Suprapubic skin (tissue), 4 donors: Measurements from ENCODE around the gene CFAP161. TPM values are rescaled to one million over a fixed set of nuclear protein-coding genes. Genes with fewer than 3 reads are reported as not detected.

Experiments
- DNase-seq, 2 donors: peaks; one replicate each; pipeline ENCODE4 v3.0.0-alpha.2; 2019; ENCODE audit warnings: low spot score in 2 of 2
- H3K27ac ChIP-seq: fragments of 200-600 bp; sonication (generic); one replicate; pipeline ENCODE4 v1.5.1; 2019
- H3K27me3 ChIP-seq: fragments of 200-600 bp; sonication (generic); one replicate; pipeline ENCODE4 v1.5.1; 2019
- H3K36me3 ChIP-seq: fragments of 200-600 bp; sonication (generic); one replicate; pipeline ENCODE4 v1.5.1; 2019
- H3K4me1 ChIP-seq: fragments of 200-600 bp; sonication (generic); one replicate; pipeline ENCODE4 v1.5.1; 2019
- H3K4me3 ChIP-seq: fragments of 200-600 bp; sonication (generic); one replicate; pipeline ENCODE4 v1.5.1; 2019; ENCODE audit warnings: mild to moderate bottlenecking
- H3K9me3 ChIP-seq: fragments of 200-600 bp; sonication (generic); one replicate; pipeline ENCODE4 v1.5.1; 2019
- EP300 ChIP-seq: sonication (generic); formaldehyde crosslinking; IDR thresholded peaks from one replicate; pipeline ENCODE4 v1.6.1; 2017; ENCODE audit warnings: antibody characterized with exemption
- POLR2A ChIP-seq, 2 donors: fragments of 450-650 bp; IDR thresholded peaks; one replicate each; pipeline ENCODE4 v1.6.1; 2017; ENCODE audit warnings: antibody characterized with exemption in 2 of 2, mild to moderate bottlenecking in 2 of 2, moderate library complexity in 2 of 2
- POLR2AphosphoS5 ChIP-seq, 3 donors: sonication (generic); formaldehyde crosslinking; IDR thresholded peaks; one replicate each; pipeline ENCODE4 v1.6.1; 2017; ENCODE audit warnings: antibody characterized with exemption in 3 of 3
- WGBS: methylation state at CpG from one replicate; pipeline ENCODE4 v1.1.5; 2018; 5-methylcytosine and 5-hydroxymethylcytosine counted together
- total RNA-seq, 4 donors: library from RNA; depleted of rRNA; stranded (reverse); fragments of >200 nt; gene quantifications; one replicate each; pipeline ENCODE4 v1.1.0, GENCODE V29; 2016
- TF ChIP-seq, protein P1 (sequence below), 2 donors: fragments of 200-600 bp in 1 of 2; fragments of 450-650 bp in 1 of 2; sonication (generic) in 1 of 2; IDR thresholded peaks; one replicate each; pipeline ENCODE4 v1.5.1; 2016 to 2019; ENCODE audit warnings: antibody characterized with exemption in 2 of 2, mild to moderate bottlenecking in 1 of 2, moderate library complexity in 1 of 2

Gene CFAP161
- total RNA-seq, 4 donors from 2014 or later, result 2.3 TPM; not detected in 3

DNA sequence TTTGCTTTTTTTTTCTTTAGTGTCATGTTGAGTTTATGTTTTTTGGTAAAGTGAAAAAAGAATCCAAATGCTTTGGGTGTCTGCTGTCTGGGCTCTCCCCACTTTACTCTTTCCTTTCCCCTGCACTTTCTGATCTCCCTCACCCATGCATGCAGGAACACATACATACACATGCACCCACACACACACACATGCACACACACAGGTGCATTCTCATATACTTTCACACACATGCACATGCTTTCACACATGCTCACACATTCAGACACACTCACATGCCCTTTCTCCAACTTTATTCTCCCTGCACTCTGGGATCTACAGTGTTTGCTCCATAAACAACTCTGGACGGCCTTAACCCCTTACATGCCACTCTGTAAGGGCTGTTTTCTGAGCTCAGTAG, 46.4 kb upstream of the CFAP161 start:
- Histone ChIP-seq H3K27me3 (peaks cover 2% of the 10 kb centered on the region), H3K9me3 (no peaks in the 10 kb centered on the region), H3K4me3 (no peak overlapping the region), H3K36me3 (no peaks in the 10 kb centered on the region), H3K4me1 (peaks cover 6% of the 10 kb centered on the region), H3K27ac (no peak overlapping the region)
- DNase-seq, result no peak
- WGBS, result 29% methylated on average over 1 of the region's 1 CpG
- TF ChIP-seq, protein P1, sequence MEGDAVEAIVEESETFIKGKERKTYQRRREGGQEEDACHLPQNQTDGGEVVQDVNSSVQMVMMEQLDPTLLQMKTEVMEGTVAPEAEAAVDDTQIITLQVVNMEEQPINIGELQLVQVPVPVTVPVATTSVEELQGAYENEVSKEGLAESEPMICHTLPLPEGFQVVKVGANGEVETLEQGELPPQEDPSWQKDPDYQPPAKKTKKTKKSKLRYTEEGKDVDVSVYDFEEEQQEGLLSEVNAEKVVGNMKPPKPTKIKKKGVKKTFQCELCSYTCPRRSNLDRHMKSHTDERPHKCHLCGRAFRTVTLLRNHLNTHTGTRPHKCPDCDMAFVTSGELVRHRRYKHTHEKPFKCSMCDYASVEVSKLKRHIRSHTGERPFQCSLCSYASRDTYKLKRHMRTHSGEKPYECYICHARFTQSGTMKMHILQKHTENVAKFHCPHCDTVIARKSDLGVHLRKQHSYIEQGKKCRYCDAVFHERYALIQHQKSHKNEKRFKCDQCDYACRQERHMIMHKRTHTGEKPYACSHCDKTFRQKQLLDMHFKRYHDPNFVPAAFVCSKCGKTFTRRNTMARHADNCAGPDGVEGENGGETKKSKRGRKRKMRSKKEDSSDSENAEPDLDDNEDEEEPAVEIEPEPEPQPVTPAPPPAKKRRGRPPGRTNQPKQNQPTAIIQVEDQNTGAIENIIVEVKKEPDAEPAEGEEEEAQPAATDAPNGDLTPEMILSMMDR (IDR thresholded peaks at IDR 0.05), result no peak
- TF ChIP-seq POLR2A (IDR thresholded peaks at IDR 0.05) (no peak), POLR2AphosphoS5 (IDR thresholded peaks at IDR 0.05) (no peak), EP300 (no peak)

DNA sequence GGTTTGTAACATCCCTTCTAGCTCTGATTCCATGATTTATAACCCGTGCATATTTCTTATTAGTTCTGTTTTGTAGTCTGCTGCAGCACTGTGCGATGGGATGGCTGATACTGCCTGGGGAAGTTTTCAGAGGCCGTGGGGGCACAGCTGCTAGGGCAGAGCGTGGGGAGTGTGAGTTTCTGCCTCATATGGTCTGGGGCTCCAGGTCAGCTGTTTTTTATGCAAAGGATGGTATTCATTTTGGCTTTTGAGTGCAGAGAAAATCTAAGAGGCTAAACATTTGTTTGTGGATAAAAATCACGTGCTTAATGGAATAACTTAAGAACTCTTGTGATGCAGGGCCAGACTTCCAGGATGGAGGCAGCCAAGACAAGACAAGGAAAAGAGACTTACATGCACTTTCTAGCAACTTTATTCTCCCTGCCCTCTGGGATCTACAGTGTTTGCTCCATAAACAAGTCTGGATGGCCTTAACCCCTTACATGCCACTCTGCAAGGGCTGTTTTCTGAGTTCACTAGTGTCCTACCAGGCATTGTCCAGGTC, 45.5 kb upstream of the CFAP161 start:
- TF ChIP-seq POLR2AphosphoS5 (IDR thresholded peaks at IDR 0.05) (no peak), POLR2A (IDR thresholded peaks at IDR 0.05) (no peak), EP300 (no peak)
- TF ChIP-seq, protein P1 (IDR thresholded peaks at IDR 0.05), result no peak

DNA sequence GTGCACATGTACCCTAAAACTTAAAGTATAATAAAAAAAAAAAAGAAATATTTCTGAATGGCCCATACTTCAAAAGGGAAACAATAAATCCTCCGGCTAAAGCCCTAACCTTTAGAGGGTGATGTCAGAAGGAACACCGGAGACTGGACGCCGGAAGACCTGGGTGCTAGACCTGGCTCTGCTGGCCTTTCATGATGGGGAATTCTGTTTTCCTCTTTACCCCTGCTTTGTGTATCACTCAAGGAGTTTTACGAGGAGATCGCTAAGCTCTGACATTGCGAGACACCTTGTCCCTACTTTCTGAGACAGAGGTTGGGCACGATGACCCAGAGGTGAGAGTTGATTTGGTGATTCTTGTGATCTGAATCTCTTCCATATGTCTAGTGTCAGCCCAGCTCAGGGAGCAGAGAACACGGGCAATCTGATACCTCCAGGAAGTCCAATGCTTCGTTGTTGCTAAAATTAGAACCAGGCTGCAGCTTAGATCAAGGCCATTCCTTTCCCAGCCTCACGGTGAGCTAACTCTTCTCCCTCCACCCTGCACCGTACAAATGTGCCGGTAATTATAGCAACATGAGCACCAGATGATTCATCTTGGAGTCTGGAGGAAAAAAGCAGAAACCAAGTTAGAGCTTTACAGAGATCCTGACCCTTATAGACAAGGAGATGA, 42.0 kb upstream of the CFAP161 start:
- no peak for DNase-seq
- WGBS, result 50% methylated on average over 13 of the region's 13 CpGs
- Histone ChIP-seq H3K9me3 (no peaks in the 10 kb centered on the region), H3K27ac (no peak overlapping the region), H3K36me3 (no peaks in the 10 kb centered on the region), H3K4me3 (no peak overlapping the region), H3K4me1 (peaks cover 7% of the 10 kb centered on the region), H3K27me3 (peaks cover 2% of the 10 kb centered on the region)
- TF ChIP-seq, protein P1 (IDR thresholded peaks at IDR 0.05), result no peak
- TF ChIP-seq POLR2AphosphoS5 (IDR thresholded peaks at IDR 0.05), result no peak
- no peak for TF ChIP-seq POLR2A (IDR thresholded peaks at IDR 0.05)
- no peak for TF ChIP-seq EP300

More for the DNA sequence above, 45.5 kb upstream of the CFAP161 start:
- no peak overlapping the region for H3K4me3 ChIP-seq
- no peaks in the 10 kb centered on the region for H3K36me3 ChIP-seq
- 46% methylated on average over 5 of the region's 5 CpGs for WGBS
- H3K9me3 ChIP-seq, result no peaks in the 10 kb centered on the region
- peaks cover 7% of the 10 kb centered on the region for H3K4me1 ChIP-seq
- H3K27me3 ChIP-seq, result peaks cover 2% of the 10 kb centered on the region
- DNase-seq, result no peak
- no peak overlapping the region for H3K27ac ChIP-seq

DNA sequence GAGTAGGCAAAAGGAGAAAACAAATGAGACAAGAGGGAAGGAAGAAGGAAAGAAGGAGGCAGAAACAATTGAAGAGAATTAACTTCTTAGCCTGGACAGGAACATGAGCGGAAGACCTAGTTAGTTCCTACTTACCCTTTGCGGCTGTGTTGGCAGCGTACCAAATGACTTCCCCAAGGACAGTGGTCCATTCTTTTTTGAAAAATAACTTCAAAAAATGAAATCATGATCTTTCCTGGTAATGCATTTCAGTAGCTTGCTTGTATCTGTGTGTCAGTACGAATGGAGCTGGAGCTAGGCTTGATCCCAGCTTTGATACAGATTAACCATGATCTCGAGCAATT, 41.5 kb upstream of the CFAP161 start:
- no peak for DNase-seq
- Histone ChIP-seq H3K9me3 (no peaks in the 10 kb centered on the region), H3K36me3 (no peaks in the 10 kb centered on the region), H3K4me3 (no peak overlapping the region), H3K27me3 (peaks cover 2% of the 10 kb centered on the region), H3K27ac (no peak overlapping the region), H3K4me1 (peaks cover 7% of the 10 kb centered on the region)
- TF ChIP-seq POLR2AphosphoS5 (IDR thresholded peaks at IDR 0.05), result no peak
- TF ChIP-seq EP300, result no peak
- TF ChIP-seq, protein P1 (IDR thresholded peaks at IDR 0.05), result no peak
- TF ChIP-seq POLR2A (IDR thresholded peaks at IDR 0.05), result no peak
- 58% methylated on average over 5 of the region's 5 CpGs for WGBS

DNA sequence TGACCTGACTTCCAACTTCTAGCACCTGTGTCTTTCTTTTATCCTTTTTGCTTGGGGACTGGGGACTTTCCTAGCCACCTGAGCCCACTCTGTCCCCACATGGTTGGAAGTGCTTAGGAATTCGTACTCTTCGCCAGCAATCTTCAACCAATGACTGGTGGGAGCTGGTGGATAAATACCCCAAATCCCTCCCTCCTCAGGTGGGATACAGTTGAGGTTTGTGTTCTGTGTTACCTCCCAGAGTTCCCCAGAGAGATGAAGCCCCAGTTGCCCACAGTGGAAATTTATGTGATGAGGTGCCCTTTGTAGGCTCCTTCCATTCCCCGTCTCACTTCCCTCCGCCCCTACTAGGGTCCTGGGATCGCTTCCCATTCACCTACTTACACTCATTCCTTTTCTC, 40.1 kb upstream of the CFAP161 start:
- Histone ChIP-seq H3K27ac (no peak overlapping the region), H3K36me3 (no peaks in the 10 kb centered on the region), H3K9me3 (no peaks in the 10 kb centered on the region), H3K27me3 (peaks cover 6% of the 10 kb centered on the region), H3K4me3 (no peak overlapping the region), H3K4me1 (peaks cover 7% of the 10 kb centered on the region)
- DNase-seq, result no peak
- no peak for TF ChIP-seq POLR2AphosphoS5 (IDR thresholded peaks at IDR 0.05)
- no peak for TF ChIP-seq POLR2A (IDR thresholded peaks at IDR 0.05)
- no peak for TF ChIP-seq EP300
- TF ChIP-seq, protein P1 (IDR thresholded peaks at IDR 0.05), result no peak
- 98% methylated on average over 5 of the region's 5 CpGs for WGBS
